22Rv1 (cell line): Measurements from ENCODE around the gene EMP3.

ENCODE experiments used
- CTCF ChIP-seq: fragments of 450-650 bp; IDR thresholded peaks from 2 replicates; pipeline ENCODE4 v1.5.1; 2017; ENCODE audit warnings: mild to moderate bottlenecking
- ZFX ChIP-seq: fragments of 450-650 bp; IDR thresholded peaks from 2 replicates; pipeline ENCODE4 v1.6.1; 2017; ENCODE audit warnings: antibody characterized with exemption, borderline replicate concordance

- no peak for TF ChIP-seq CTCF
- no peak for TF ChIP-seq ZFX
Observed at GRCh38 chr19:48370955-48371354, 45.6 kb downstream of the EMP3 start.
